ENCODE data around the gene KCNK15.

The KCNK15 gene

DNA sequence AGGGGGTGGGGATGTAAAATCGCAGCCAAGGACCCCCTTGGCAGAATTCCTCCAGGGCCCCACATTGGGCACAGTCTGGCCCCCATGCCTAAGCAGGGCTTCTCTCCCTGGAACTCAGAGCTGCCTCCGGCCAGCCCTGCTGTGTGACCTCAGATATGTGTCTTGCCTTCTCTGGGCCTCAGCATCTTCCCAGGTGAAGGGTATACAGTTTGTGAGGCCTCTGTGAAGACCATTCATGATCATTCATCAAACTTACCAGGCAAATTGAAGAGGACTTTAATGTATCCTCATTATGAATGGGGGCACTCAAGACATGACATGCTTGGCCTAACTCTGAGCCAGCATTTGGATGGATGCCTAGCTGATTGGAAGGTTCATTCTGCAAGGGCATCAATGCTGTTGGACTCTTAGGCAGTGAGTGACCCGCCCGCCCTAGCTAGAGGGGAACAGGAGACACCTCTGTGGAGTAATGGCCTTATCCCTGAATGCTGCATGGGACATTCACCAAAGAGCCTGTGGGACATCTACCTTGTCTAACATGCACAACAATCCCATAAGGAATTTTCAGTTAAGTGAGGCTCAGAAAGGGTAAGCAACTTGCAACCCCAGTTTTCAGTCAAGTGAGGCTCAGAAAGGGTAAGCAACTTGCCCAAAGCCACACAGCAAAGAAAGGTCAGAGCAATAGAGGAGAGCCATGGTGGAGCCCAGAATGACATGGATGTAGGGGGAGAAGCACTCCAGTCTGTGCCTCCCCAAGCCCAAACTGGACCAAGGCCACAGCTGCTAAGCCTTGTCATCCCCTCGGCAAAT, 30.0 kb upstream of the KCNK15 start:
- DNase-seq = no peak

DNA sequence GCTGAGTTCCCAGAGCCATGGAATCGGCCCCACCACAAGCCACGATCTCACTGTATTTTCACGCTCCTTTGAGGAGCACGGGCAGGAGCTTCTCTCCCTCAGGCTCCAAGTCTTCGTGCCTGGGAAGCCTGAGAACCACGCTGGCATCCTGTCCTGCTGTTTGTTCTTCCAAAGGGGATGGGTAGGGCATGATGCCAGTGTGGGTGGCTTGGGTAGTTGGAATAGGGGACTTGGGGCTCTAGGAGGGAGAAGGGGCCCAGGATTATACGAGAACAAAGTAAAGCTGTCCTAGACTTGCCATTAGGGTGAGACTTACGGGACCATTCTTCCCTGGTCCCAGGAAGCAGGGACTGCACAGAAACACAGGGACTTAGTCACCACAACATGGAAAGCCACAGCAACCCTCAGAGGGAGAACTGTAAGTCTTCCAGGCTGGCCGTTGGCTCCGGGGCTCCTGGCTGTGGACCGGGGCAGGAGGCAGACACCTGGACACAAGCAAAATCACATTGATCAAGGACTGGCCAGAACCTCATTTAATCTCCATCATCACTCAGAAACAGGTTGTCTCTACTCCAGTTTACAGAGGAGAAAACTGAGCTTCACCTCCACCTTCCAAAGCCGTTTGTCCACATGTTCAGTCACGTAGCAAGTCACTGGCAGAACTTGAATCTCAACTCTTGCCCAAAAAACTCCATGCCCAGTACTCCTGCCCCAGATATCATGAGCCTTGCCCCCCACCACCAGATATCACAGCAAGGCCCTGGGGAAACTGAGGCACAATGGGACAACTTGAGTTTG, 29.2 kb upstream of the KCNK15 start:
- no peak for DNase-seq

DNA sequence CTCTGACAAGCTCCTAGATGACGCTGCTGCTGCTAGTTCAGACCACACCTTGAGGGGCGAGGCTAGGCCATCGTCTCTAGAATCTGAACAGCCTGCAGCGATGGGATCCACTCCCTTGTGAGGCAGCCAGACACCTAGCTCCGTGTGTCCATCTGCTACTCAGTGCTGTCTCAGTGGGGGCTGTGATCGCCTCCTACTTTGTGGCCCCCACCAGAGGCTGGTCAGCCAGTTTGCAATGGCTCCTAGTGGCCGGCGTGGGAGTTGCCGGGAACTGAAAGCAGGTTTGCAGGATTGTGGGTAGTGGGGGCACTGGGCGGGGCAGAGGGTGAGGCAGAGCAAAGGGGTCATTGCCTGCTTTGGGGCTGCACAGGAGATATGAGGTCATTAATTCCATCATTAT, 27.7 kb upstream of the KCNK15 start:
- DNase-seq = no peak

DNA sequence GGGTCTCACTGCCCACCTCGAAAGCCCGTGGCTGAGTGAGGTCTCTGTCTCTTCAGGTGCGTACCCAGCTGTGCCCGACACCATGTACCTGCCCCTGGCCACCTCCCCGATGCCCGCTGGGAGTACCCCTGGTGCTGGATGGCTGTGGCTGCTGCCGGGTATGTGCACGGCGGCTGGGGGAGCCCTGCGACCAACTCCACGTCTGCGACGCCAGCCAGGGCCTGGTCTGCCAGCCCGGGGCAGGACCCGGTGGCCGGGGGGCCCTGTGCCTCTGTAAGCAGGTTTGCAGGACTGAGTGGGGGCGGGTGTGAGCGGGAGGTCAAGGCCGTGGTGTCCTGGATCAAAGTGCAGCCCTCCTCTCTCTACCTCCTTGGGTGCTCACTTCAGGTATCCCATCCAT, 25.8 kb upstream of the KCNK15 start:
- DNase-seq = no peak

DNA sequence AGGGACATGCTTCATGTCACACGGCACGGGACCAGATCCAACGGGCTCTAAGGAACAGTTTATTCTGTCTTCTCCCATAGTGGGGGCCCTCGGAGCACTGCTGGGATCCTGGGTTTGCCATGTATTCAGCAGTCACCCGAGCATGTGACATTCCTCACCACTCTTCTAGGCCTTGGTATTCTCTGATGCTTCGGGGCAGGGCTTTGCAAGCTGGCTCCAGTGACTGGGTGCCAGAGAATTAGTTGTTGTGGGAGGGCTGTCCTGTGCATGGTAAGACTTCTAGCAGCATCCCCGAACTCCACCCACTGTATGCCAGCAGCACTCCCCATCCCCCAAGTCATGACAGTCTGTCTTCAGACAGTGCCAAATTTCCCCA, 25.1 kb upstream of the KCNK15 start:
- no peak for DNase-seq

DNA sequence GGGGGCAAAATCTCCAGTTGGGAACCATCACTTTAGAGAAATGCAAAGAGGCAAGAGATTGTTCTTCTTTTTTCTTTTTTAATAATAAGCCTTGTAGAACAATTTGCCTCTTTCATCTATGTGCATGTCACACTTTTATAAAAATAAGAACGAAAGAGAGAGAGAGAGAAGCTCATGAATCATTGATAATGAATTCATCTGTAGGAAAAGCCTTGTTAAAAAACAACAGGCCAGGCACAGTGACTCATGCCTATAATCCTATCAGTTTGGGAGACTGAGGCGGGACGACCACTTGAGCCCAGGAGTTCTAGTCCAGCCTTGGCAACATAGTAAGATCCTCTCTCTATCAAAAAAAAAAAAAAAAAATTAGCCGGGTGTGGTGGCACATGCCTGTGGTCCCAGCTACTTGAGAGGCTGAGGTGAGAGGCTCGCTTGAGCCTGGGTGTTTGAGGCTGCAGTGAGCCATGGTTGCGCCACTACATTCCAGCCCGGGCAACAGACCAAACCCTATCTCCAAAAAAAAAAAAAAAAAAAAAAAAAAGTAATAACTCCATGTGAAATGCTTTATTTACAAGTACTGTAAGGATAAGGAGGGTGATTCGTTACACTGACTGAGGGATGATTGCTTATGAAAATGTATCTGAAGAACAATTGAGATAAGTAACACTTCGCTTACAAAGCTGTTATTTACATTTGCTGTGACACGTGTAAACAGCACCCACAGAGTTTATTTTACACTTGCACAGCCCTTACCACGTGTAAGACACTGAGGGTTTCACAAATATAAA, 24.5 kb upstream of the KCNK15 start:
- DNase-seq = no peak

DNA sequence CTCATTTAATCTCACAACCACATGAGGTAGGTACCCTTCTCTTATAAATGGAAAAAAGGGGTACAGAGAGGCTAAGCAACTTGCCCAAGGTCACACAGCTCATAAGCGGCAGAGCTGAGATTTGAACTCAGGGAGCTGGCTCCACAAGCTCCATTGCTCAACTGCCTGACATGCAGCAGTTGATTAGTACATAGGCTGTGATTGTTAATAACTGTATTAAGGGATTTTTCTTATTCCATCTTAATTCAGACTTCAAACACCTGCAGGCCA, 23.9 kb upstream of the KCNK15 start:
- no peak for DNase-seq

DNA sequence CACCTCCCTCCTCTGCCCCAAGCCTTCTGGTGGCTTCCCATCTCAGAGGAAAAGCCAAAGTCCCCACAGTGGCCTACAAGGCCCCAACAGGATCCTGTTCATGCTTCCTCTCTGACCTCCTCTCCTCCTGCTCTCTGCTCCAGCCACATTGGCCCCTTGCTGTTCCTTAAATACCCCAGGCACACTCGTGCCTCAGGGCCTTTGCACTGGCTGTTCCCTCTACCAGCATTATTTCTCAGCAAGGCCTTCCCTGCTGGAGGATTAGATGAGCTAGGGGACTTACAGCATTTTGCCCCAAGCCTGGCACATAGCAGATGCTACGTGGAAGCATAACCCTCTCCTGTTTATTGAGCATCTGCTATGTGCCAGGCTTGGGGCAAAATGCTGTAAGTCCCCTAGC, 22.7 kb upstream of the KCNK15 start:
- DNase-seq = no peak

DNA sequence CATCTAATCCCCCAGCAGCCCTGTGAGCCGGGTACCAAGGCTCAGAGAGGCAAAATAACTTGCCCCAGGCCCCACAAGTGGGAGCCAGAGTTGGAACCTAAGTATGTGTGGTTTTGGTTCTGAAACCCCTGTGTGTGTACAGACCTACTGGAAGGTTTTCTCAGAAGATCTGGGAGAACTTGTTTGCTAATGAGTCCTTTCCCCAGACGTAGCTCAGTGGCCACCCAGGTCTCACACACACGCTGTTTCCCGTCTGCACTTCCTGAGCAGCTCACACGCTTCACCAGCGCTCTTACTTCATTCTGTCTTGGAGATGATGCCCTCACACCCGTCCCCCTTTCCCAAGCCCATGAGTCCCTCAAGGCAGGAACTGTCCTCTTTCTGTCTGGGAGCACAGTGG, 22.3 kb upstream of the KCNK15 start:
- DNase-seq = no peak

DNA sequence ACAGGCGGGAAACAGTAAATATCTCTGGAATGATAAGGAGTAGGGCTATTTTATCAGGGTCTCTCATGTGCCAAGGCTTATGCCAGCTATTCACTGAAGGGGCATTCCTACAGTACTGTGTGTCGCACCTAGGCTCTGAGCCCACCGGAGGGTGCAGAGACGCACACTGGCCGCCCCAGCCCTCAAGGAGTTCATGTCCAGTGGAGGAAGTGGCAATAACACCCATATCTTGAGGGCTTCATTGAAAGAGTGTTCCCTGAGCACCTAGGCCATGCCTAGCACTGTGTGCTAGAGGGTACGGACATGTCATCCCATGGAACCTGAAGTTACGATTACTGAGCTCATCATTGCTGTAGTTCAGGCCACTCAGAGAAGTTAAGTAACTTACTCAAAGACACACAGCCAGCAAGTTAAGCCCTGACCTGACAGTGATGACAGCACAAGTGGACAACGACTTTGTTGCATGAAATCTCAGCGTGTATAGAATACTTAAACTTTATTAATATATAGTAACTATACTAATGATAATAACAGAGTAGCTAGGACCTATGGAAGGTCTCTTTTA, 21.8 kb upstream of the KCNK15 start:
- no peak for DNase-seq

DNA sequence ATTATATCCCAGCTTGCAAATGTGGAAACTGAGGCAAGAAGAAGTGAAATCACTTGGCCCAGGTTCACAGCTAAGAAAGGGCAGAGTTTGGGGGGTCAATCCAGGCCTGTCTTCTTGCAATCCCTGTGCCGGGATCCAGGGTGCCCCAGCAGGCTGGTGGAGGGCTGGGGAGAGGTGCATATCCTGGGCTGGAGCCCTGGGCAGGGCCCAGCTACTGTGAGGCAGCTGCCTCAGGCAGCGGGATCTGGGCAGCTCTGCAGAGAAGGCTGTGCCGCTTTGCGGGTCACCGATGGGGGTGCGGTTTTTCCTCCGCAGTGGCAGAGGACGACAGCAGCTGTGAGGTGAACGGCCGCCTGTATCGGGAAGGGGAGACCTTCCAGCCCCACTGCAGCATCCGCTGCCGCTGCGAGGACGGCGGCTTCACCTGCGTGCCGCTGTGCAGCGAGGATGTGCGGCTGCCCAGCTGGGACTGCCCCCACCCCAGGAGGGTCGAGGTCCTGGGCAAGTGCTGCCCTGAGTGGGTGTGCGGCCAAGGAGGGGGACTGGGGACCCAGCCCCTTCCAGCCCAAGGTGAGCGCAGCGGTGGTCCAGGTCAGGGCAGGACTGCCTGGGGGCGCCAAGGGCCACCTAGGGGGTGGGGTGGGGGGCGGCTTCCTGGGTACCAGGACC, 21.1 kb upstream of the KCNK15 start:
- no peak for DNase-seq

DNA sequence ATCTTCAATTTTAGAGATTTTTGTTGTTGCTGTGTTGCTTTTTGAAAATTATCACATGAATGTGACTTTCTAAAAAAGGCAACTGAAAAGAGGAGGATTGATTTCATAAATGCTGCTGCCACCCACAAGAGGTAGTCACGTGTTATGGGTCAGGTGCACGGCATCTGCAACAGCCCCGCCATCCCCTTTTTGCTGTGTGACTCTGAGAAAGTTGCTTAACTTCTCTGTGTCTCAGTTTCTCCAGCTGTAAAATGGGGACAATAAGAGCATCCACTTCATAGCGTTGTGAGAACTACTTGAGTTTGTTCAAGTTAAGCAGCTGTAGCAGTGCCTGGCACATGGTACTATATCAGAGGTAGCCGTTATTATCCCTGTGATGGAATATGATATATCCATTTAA, 19.8 kb upstream of the KCNK15 start:
- no peak for DNase-seq

DNA sequence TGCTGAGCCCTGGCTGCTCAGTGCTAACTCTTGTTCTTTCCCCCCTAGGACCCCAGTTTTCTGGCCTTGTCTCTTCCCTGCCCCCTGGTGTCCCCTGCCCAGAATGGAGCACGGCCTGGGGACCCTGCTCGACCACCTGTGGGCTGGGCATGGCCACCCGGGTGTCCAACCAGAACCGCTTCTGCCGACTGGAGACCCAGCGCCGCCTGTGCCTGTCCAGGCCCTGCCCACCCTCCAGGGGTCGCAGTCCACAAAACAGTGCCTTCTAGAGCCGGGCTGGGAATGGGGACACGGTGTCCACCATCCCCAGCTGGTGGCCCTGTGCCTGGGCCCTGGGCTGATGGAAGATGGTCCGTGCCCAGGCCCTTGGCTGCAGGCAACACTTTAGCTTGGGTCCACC, 18.6 kb upstream of the KCNK15 start:
- DNase-seq = no peak

DNA sequence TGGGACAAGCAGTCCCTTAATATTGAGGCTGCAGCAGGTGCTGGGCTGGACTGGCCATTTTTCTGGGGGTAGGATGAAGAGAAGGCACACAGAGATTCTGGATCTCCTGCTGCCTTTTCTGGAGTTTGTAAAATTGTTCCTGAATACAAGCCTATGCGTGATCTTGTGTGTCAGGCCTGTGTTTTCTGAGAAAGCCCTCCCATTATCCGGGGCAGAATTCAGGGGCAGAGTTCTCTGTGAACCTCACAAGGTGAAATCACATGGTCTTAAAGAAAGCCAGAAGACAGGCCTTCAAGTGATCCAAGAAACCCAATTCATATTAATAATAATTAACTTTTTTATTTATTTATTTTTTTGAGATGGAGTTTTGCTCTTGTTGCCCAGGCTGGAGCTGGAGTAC, 18.0 kb upstream of the KCNK15 start:
- DNase-seq = no peak

DNA sequence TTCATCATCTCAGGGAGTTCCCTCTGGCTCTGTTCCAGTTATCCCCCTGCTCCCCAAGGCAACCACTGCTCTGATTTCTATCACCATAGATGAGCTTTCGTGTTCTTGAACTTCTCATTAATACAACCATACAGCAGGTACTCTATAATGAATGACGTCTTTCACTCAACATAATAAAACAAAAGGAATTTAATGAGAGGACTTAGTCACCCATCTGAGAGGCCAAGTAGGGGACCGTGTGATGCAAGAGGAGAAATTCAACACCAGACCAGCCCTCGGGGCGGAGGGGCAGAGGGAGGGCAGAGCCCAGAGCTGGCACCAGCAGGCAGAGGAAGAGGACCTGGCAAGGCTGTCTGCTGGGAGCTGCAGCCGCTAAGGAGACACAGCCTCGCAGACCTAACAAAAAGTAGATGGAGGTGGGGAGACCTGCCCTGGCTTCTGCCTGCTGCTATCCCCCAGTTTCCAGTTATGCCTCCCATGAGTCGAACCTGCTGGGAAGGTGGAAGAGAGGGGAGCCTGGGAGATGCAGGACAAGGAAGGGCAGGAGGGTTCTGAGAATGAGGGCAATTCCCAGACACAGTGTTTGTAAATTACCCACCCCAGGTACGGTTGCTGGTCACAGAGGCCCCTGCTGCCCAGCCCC, 16.7 kb upstream of the KCNK15 start:
- peak; percentile 73 for DNase-seq

DNA sequence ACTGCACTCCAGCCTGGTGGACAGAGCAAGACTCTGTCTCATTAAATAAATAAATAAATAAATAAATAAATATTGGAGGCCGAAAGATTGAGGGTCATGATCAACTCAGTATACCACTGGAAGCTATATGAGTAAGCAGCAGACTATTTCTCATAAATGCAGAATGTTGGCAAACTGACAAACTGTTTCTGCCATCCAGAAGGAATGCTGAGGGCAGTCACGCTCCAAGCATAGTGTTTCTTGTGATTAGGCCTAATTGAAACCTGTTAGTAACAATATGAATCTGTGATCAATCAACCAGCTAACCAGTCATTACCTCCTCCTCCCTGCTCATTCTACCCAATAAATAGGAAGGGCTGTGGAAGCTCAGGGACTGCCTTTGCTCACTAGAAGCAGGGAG, 15.2 kb upstream of the KCNK15 start:
- no peak for DNase-seq

DNA sequence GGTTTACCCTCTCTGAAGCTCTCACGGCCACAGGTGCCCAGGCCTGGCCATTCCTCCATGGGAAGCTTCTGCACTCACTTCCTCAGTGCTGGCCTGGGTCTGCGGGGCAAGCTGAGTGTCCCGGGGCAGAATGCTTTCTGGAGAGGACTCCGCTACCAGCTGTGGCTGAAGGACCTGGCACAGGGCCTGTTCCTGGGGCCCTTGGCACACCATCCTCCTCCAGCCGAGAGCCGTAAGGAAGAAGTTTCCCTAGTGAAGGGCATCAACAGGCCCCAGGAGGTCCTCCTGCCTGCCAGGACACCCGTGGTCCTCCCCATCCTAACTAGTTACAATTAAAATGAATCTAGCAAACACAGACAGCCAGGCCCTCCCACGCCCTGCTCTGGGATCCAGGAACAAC, 14.0 kb upstream of the KCNK15 start:
- no peak for DNase-seq

DNA sequence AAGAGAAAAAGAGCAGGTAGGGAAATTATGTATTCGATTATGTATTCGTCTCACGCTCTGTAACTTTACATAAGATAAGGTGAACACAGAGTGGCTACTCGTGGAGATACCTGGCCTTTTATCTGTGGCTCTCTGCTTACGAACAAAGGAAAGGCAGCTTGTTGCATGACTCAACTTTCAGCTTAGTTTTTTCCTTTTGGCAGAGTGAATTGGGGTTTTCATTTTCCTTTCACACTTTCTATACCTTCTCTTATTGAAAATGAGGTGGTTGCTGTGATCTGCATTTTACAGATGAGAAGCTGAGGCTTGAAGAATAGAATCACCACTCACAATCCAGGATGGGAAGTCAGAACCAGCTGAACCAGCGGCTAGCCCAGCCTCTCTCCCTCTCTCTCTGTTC, 13.3 kb upstream of the KCNK15 start:
- no peak for DNase-seq

DNA sequence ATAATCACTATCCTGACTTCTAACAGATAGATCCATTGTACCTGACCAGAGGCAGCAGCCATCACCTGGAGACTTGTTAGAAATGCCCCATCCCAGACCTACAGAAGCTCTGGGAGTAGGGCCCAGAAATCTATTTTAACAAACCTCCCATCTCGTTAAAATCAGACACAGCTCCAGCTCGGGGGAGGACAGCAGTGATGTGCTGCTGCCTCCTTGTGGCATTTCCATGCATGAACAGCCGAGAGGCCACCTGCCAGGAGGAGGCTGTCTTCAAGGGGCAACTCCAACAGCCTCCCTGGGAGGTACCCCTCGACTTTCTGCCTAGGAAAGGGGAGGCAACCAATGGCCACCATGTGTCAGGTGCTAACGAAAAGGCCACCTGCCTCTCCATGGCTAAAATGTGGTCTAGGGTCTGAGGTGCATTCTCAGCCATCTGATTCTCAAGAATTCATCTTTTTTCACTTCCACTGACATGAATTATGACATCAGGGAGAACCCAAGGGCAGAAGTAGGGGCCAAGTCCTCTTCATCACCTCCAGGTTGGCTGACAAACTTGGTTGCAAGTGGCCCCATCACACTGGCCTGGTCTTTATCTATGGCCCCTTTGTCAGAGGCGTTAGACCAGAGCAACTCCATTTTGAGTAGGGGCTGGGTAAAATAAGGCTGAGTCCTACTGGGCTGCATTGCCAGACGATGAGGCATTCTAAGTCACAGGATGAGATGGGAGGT, 12.2 kb upstream of the KCNK15 start:
- peak; percentile 79 for DNase-seq

DNA sequence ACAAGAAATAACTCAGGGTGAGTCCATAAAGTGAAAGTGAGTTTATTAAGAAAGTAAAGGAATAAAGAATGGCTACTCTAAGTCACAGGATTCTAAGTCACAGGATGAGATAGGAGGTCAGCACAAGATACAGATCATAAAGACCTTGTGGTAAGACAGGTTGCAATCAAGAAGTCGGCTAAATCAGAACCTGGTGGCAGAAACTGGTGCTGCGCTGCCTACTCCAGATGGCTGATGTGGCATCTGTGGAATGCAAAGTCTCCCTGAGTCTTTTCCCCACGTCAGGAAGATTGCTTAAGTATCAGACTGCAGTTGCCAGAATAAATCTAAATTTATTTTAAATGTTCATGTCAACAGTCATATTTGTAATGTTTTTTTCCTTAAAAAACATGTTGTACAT, 10.7 kb upstream of the KCNK15 start:
- no peak for DNase-seq

DNA sequence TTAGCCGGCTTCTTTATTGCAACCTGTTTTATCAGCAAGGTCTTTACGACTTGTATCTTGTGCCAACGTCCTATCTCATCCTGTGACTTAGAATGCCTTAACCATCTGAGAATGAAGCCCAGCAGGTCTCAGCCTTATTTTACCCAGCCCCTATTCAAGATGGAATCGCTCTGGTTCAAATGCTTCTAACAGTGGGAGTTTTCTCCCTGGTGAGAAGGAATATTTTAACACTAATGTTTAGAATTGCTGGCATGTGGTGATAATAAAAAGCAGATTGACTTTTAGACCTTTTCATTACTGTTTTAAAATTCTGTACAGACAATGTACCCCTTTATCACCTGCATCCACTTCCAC, 9.9 kb upstream of the KCNK15 start:
- no peak for DNase-seq

Data from femur (tissue), 1 donor.